Measurements from ENCODE around the gene SLC16A14. TPM values are rescaled to one million over a fixed set of nuclear protein-coding genes. Genes with fewer than 3 reads are reported as not detected.

Gene SLC16A14
- total and polyA plus RNA-seq, 2 donors from 2014 or later: 1.5 to 6.6 TPM

GRCh38 chr2:229996320-229996719 lies 72.4 kb downstream of the SLC16A14 start:
- Histone ChIP-seq H3K27ac (ENCODE audit: low read depth in 2 of 2, low read length in 2 of 2) (no peak overlapping the region), H3K4me3 (ENCODE audit: low read length in 3 of 3) (no peak overlapping the region), H3K9ac (ENCODE audit: low read length in 3 of 3) (no peak overlapping the region), H3K27me3 (ENCODE audit: control insufficient read depth, insufficient read depth, low read length) (no peaks in the 10 kb centered on the region), H3K4me1 (ENCODE audit: control insufficient read depth in 2 of 3, insufficient read depth in 2 of 3, low read depth in 1 of 3, low read length in 3 of 3) (no peaks in the 10 kb centered on the region), H3K36me3 (ENCODE audit: control insufficient read depth in 2 of 3, insufficient read depth in 3 of 3, low read length in 3 of 3) (peaks cover 0 to 6% (median 0%) of the 10 kb centered on the region in 3 donors), H3K9me3 (ENCODE audit: control insufficient read depth in 2 of 3, insufficient read depth in 1 of 3, low read length in 3 of 3) (no peaks in the 10 kb centered on the region)
- intact Hi-C loops (cut with DNase I): no loop called here
- no peak for TF ChIP-seq CTCF (IDR thresholded peaks at IDR 0.05; ENCODE audit: borderline replicate concordance, extremely low read depth, insufficient read depth)
- FAIRE-seq: no peak
- no peak for DNase-seq

- H3K36me3 ChIP-seq (ENCODE audit: control insufficient read depth in 2 of 3, insufficient read depth in 3 of 3, low read length in 3 of 3): peaks cover 0 to 6% (median 0%) of the 10 kb centered on the region in 3 donors
- no peaks in the 10 kb centered on the region for H3K27me3 ChIP-seq (ENCODE audit: control insufficient read depth, insufficient read depth, low read length)
- FAIRE-seq (no peak), DNase-seq (no peak)
- intact Hi-C loops (cut with DNase I): no loop called here
- H3K4me3 ChIP-seq (ENCODE audit: low read length in 3 of 3): no peak overlapping the region
- no peak for TF ChIP-seq CTCF (IDR thresholded peaks at IDR 0.05; ENCODE audit: borderline replicate concordance, extremely low read depth, insufficient read depth)
- no peak overlapping the region for H3K27ac ChIP-seq (ENCODE audit: low read depth in 2 of 2, low read length in 2 of 2)
- no peak overlapping the region for H3K9ac ChIP-seq (ENCODE audit: low read length in 3 of 3)
- no peaks in the 10 kb centered on the region for H3K4me1 ChIP-seq (ENCODE audit: control insufficient read depth in 2 of 3, insufficient read depth in 2 of 3, low read depth in 1 of 3, low read length in 3 of 3)
- no peaks in the 10 kb centered on the region for H3K9me3 ChIP-seq (ENCODE audit: control insufficient read depth in 2 of 3, insufficient read depth in 1 of 3, low read length in 3 of 3)
These were observed 75.5 kb downstream of the SLC16A14 start for GRCh38 chr2:229993236-229993635.

Other genes starting within 250 kb of the SLC16A14 start
- 225 TPM for gene TRIP12, start 146.9 kb downstream of the SLC16A14 start, total RNA-seq
- gene TRIP12, start 146.9 kb downstream of the SLC16A14 start, polyA plus RNA-seq (ENCODE audit: insufficient read depth, low read depth, low replicate concordance): 29.3 TPM
- gene FBXO36, start 146.4 kb downstream of the SLC16A14 start, total RNA-seq: 5.4 TPM
- 3.8 TPM for gene FBXO36, start 146.4 kb downstream of the SLC16A14 start, polyA plus RNA-seq (ENCODE audit: insufficient read depth, low read depth, low replicate concordance)
- gene SP110, start 151.1 kb upstream of the SLC16A14 start, total RNA-seq: 28.3 TPM
- gene SP110, start 151.1 kb upstream of the SLC16A14 start, polyA plus RNA-seq (ENCODE audit: insufficient read depth, low read depth, low replicate concordance): 12.7 TPM
- gene SP140, start 156.8 kb upstream of the SLC16A14 start, total RNA-seq: 7.3 TPM
- gene SP140, start 156.8 kb upstream of the SLC16A14 start, polyA plus RNA-seq (ENCODE audit: insufficient read depth, low read depth, low replicate concordance): 0.52 TPM